Neural crest cell (in vitro differentiated cells): ENCODE measurements around the gene TRAF3IP3. TPM values are rescaled to one million over a fixed set of nuclear protein-coding genes. Genes with fewer than 3 reads are reported as not detected.

ENCODE experiments used
- DNase-seq: peaks from one replicate; pipeline ENCODE4 v3.0.0; 2021; ENCODE audit warnings: low read depth, mixed read lengths, low spot score
- H3K27ac Mint-ChIP-seq: one replicate; pipeline ENCODE4 v1.8.0; 2021; ENCODE audit warnings: mild to moderate bottlenecking, mixed read lengths; ENCODE audit not compliant: unreplicated experiment
- H3K27me3 Mint-ChIP-seq: 2 replicates; pipeline ENCODE4 v1.8.0; 2021; ENCODE audit warnings: low read depth, mild to moderate bottlenecking, mixed read lengths
- H3K36me3 Mint-ChIP-seq: 2 replicates; pipeline ENCODE4 v1.8.0; 2021; ENCODE audit warnings: low read depth, mild to moderate bottlenecking, mixed read lengths
- H3K4me1 Mint-ChIP-seq: 2 replicates; pipeline ENCODE4 v1.8.0; 2021; ENCODE audit warnings: mixed read lengths
- H3K4me3 Mint-ChIP-seq: one replicate; pipeline ENCODE4 v1.8.0; 2021; ENCODE audit warnings: mild to moderate bottlenecking, mixed read lengths
- H3K9me3 Mint-ChIP-seq: 2 replicates; pipeline ENCODE4 v1.8.0; 2021; ENCODE audit warnings: mixed read lengths
- CTCF ChIP-seq: fragments of 200-600 bp; sonication (generic); conservative IDR thresholded peaks from 2 replicates; pipeline ENCODE4 v1.5.0; 2021; ENCODE audit warnings: antibody characterized with exemption, mild to moderate bottlenecking
- total RNA-seq: library from RNA; stranded (reverse); gene quantifications from 2 replicates; pipeline ENCODE4 v1.2.1, GENCODE V29; 2021

Gene TRAF3IP3
- total RNA-seq, 1 donor from 2014 or later: not detected

DNA sequence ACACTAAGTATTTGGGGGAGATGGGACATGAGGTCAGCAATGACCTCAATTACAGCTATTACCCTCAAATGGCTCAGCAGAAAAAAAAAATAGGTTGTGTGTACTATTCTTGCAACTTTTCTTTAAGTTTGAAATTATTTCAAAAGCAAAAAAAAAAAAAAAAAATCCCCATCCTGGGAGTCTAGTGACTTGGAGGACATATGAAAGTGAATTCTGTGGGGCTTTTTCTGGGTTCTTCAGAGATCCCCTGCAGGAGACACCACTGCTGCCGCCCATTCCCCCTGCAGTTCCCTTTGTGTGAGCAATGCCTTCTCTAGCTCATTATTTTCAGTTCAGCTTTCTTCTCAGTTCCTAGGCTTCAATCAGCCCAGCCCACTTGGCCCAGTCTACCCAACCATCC, 34.5 kb upstream of the TRAF3IP3 start:
- Mint-ChIP-seq H3K36me3 (no peaks in the 10 kb centered on the region), H3K4me3 (no peak overlapping the region), H3K9me3 (no peaks in the 10 kb centered on the region), H3K4me1 (no peaks in the 10 kb centered on the region), H3K27me3 (peaks cover 17% of the 10 kb centered on the region), H3K27ac (no peak overlapping the region)
- no peak for TF ChIP-seq CTCF
- DNase-seq: no peak

DNA sequence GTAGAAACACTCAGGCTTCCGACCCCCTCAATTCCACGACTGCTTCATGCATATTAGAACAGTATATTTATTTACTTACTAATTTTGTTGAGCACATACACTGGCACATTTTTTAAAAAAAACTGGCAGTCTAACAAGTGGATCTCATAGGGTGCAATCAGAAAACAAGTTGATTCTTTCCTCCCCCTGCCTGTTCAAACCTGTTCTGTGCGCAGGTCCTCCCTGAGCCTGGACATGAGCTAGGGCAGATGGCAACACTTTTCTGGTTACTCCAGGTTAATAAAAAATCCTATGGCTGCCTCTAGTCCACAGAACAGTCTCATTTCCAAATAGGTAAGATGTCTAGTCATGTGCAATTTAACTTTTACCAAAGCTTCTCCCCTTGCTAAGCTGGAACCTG, 32.6 kb upstream of the TRAF3IP3 start:
- no peak overlapping the region for H3K27ac Mint-ChIP-seq
- no peaks in the 10 kb centered on the region for H3K36me3 Mint-ChIP-seq
- H3K4me3 Mint-ChIP-seq: no peak overlapping the region
- H3K9me3 Mint-ChIP-seq: no peaks in the 10 kb centered on the region
- TF ChIP-seq CTCF: no peak
- no peak for DNase-seq
- no peaks in the 10 kb centered on the region for H3K4me1 Mint-ChIP-seq
- H3K27me3 Mint-ChIP-seq: peaks cover 7% of the 10 kb centered on the region

- H3K4me3 Mint-ChIP-seq: no peak overlapping the region
- H3K27ac Mint-ChIP-seq: no peak overlapping the region
- peaks cover 7% of the 10 kb centered on the region for H3K27me3 Mint-ChIP-seq
- TF ChIP-seq CTCF: no peak
- H3K36me3 Mint-ChIP-seq: no peaks in the 10 kb centered on the region
- H3K9me3 Mint-ChIP-seq: no peaks in the 10 kb centered on the region
- H3K4me1 Mint-ChIP-seq: no peaks in the 10 kb centered on the region
- no peak for DNase-seq
Observed at GRCh38 chr1:209723756-209724693, 31.8 kb upstream of the TRAF3IP3 start.

DNA sequence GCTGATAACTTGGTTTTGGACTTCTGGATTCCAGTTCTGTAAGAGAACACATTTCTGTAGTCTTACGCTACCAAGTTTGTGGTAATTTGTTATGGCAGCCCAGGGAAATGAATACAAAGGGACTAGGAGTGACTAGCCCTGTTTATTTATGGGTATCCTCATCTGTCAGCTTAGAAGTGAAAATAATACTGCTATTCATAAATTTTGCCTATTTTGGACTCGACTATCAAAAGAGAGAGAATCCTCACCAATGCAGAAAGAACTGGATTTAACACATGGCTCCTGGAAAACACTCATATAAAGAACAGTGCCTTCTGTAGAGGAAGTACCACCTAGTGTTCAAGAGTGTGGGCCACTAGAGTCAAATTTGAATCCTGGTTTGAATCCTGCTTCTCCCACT, 28.6 kb upstream of the TRAF3IP3 start:
- Mint-ChIP-seq H3K27ac (no peak overlapping the region), H3K9me3 (no peaks in the 10 kb centered on the region), H3K36me3 (no peaks in the 10 kb centered on the region), H3K27me3 (peaks cover 7% of the 10 kb centered on the region), H3K4me3 (no peak overlapping the region), H3K4me1 (no peaks in the 10 kb centered on the region)
- TF ChIP-seq CTCF: no peak
- no peak for DNase-seq

DNA sequence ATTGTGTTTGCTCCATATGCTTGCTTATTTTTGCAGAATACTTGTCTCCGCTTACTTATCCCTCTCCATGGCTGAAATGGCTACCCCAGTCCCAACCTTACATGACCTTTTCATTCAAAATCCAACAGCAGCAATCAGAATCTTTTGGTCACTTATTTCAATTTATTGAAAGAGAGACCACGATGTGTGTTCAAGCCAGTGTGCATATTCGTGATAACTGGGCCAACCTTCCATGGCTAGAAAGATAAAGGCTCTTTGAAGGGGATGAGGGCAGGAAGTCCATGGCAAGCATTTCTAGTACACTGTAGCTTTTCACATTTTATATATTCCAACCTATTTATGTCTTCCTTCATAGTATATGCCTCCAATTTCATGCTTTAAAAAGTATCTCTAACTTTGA, 28.1 kb upstream of the TRAF3IP3 start:
- Mint-ChIP-seq H3K4me3 (no peak overlapping the region), H3K27me3 (peaks cover 9% of the 10 kb centered on the region), H3K4me1 (no peaks in the 10 kb centered on the region), H3K36me3 (no peaks in the 10 kb centered on the region), H3K27ac (no peak overlapping the region), H3K9me3 (no peaks in the 10 kb centered on the region)
- TF ChIP-seq CTCF: no peak
- DNase-seq: no peak
